Tibial artery (tissue), 4 donors: ENCODE data around the gene RNF113B.
A peak's percentile ranks its signal among the peaks of the same experiment; 100 is the strongest.

Experiments used
- DNase-seq, 2 donors: peaks; one replicate each; pipeline ENCODE4 v3.0.0-alpha.2; 2019
- H3K27ac ChIP-seq, 2 donors: fragments of 200-600 bp; sonication (generic) in 1 of 2; 1 replicate in 1 of 2; 2 replicates in 1 of 2; pipeline ENCODE4 v1.5.1; 2018 to 2019; ENCODE audit warnings: mild to moderate bottlenecking in 1 of 2
- H3K27me3 ChIP-seq, 2 donors: fragments of 200-600 bp; sonication (generic) in 1 of 2; one replicate each; pipeline versions ENCODE4 v1.5.1 to v1.6.0; 2016 to 2019
- H3K36me3 ChIP-seq, 3 donors: fragments of 200-600 bp; sonication (generic) in 2 of 3; one replicate each; pipeline ENCODE4 v1.5.1; 2016 to 2019; ENCODE audit warnings: mild to moderate bottlenecking in 2 of 3
- H3K4me1 ChIP-seq, 4 donors: fragments of 200-600 bp; sonication (generic) in 2 of 4; 1 replicate in 3 of 4; 2 replicates in 1 of 4; pipeline ENCODE4 v1.5.1; 2016 to 2019
- H3K4me3 ChIP-seq, 2 donors: fragments of 200-600 bp; sonication (generic) in 1 of 2; 1 replicate in 1 of 2; 2 replicates in 1 of 2; pipeline ENCODE4 v1.5.1; 2018 to 2019; ENCODE audit warnings: mild to moderate bottlenecking in 2 of 2
- H3K9me3 ChIP-seq, 3 donors: fragments of 200-600 bp; sonication (generic) in 1 of 3; one replicate each; pipeline ENCODE4 v1.5.1; 2016 to 2019
- CTCF ChIP-seq, 2 experiments: fragments of 200-600 bp in 1 of 2; fragments of 450-650 bp in 1 of 2; IDR thresholded peaks; one replicate each; pipeline ENCODE4 v1.5.1; 2017 to 2019; ENCODE audit warnings: antibody characterized with exemption in 2 of 2, mild to moderate bottlenecking in 1 of 2, moderate library complexity in 1 of 2
- intact Hi-C: fragments of 100-400 bp; cut with DNase I; formaldehyde crosslinking; loops from one replicate; pipeline ENCODE4 v1.15.0; 2023; ENCODE audit warnings: low total_unique reads

Gene RNF113B

GRCh38 chr13:98144801-98145350 lies 32.2 kb downstream of the RNF113B start:
- Histone ChIP-seq H3K36me3 (no peaks in the 10 kb centered on the region), H3K4me3 (peak overlapping the region; percentile 73 to 81), H3K27ac (peak overlapping the region in 1 of 2 donors; percentile 67), H3K27me3 (no peaks in the 10 kb centered on the region), H3K9me3 (no peaks in the 10 kb centered on the region), H3K4me1 (peaks cover 0 to 31% (median 18%) of the 10 kb centered on the region in 4 donors)
- TF ChIP-seq CTCF (IDR thresholded peaks at IDR 0.05) = peak in 1 of 2 experiments; percentile 17
- intact Hi-C loops = loop anchor here (10.0 kb wide), 1 partner anchor 70 kb away; no protein-coding TSS in a partner anchor
- no peak for DNase-seq

- TF ChIP-seq CTCF (IDR thresholded peaks at IDR 0.05) = no peak
- H3K9me3 ChIP-seq = no peaks in the 10 kb centered on the region
- DNase-seq = peak; percentile 33 to 66
- H3K36me3 ChIP-seq = no peaks in the 10 kb centered on the region
- H3K4me3 ChIP-seq = peak overlapping the region; percentile 73 to 81
- peak overlapping the region; percentile 64 to 67 for H3K27ac ChIP-seq
- peaks cover 0 to 31% (median 18%) of the 10 kb centered on the region in 4 donors for H3K4me1 ChIP-seq
- H3K27me3 ChIP-seq = no peaks in the 10 kb centered on the region
- intact Hi-C loops = loop anchor here (10.0 kb wide), 1 partner anchor 71 kb away; no protein-coding TSS in a partner anchor
Measured at GRCh38 chr13:98144027-98144741, 32.9 kb downstream of the RNF113B start.

- no peak for DNase-seq
- Histone ChIP-seq H3K36me3 (no peaks in the 10 kb centered on the region), H3K9me3 (no peaks in the 10 kb centered on the region), H3K4me1 (peaks cover 0 to 31% (median 18%) of the 10 kb centered on the region in 4 donors), H3K27ac (peak overlapping the region; percentile 64 to 67), H3K4me3 (peak overlapping the region; percentile 73 to 81), H3K27me3 (no peaks in the 10 kb centered on the region)
- intact Hi-C loops = loop anchor here (2.0 to 10.0 kb wide), 2 partner anchors 71 to 253 kb away; no protein-coding TSS in a partner anchor
- TF ChIP-seq CTCF (IDR thresholded peaks at IDR 0.05) = no peak
Measured at GRCh38 chr13:98143601-98144026, 33.5 kb downstream of the RNF113B start.

- DNase-seq = peak; percentile 49 to 69
- intact Hi-C loops = loop anchor here (2.0 to 10.0 kb wide), 2 partner anchors 72 to 254 kb away; no protein-coding TSS in a partner anchor
- H3K4me3 ChIP-seq = peak overlapping the region; percentile 73 to 81
- no peaks in the 10 kb centered on the region for H3K9me3 ChIP-seq
- H3K4me1 ChIP-seq = peaks cover 0 to 31% (median 18%) of the 10 kb centered on the region in 4 donors
- no peaks in the 10 kb centered on the region for H3K27me3 ChIP-seq
- no peak for TF ChIP-seq CTCF (IDR thresholded peaks at IDR 0.05)
- no peaks in the 10 kb centered on the region for H3K36me3 ChIP-seq
- H3K27ac ChIP-seq = peak overlapping the region; percentile 64 to 67
Measured at GRCh38 chr13:98143157-98143553, 33.9 kb downstream of the RNF113B start.

GRCh38 chr13:98142380-98143156 lies 34.5 kb downstream of the RNF113B start, which contains the start of gene FARP1:
Gene FARP1, plus strand, starts transcription at chr13:98143094. Its CDS starts 70,149 bp downstream, at chr13:98213243.
- Histone ChIP-seq H3K9me3 (no peaks in the 10 kb centered on the region), H3K27ac (peak within 1 kb of the TSS; percentile 64 to 73), H3K4me3 (peak within 1 kb of the TSS; percentile 73 to 81), H3K27me3 (no peaks in the 10 kb centered on the region), H3K36me3 (no peaks in the 10 kb centered on the region), H3K4me1 (peaks cover 0 to 31% (median 18%) of the 10 kb centered on the region in 4 donors)
- intact Hi-C loops = loop anchor here (2.0 to 10.0 kb wide), 2 partner anchors 72 to 254 kb away; no protein-coding TSS in a partner anchor
- TF ChIP-seq CTCF (IDR thresholded peaks at IDR 0.05) = peak; percentile 17 to 63
- peak; percentile 66 to 88 for DNase-seq
